Stimulated activated CD4-positive, alpha-beta T cell treated with anti-CD3 and anti-CD28 coated beads, Interleukin-4, amount 100 ng/mL, for 24 hours (primary cell): ENCODE data around the gene CHRNB4.

Experiments used
- DNase-seq: peaks from one replicate; pipeline ENCODE4 v3.0.0-alpha.2; 2020

Gene CHRNB4

GRCh38 chr15:78630886-78631633 is 9.9 kb downstream of the CHRNB4 start:
- DNase-seq: no peak

DNA sequence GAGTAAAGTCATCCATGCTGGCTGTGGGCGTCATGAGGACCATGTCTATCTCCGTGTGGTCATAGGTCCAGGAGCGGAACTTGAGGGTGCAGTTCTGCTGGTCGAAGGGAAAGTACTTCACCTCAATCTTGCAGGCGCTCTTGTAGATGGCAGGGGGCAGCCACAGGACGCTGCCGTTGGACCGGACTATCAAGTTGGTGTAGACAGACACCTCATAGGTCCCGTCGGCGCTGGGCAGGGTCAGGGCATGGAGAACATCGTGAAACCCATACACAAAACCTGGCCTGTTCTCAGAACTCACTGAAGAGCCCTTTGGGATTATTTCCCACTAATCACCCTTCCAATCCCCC is 11.3 kb downstream of the CHRNB4 start:
- DNase-seq: no peak

DNA sequence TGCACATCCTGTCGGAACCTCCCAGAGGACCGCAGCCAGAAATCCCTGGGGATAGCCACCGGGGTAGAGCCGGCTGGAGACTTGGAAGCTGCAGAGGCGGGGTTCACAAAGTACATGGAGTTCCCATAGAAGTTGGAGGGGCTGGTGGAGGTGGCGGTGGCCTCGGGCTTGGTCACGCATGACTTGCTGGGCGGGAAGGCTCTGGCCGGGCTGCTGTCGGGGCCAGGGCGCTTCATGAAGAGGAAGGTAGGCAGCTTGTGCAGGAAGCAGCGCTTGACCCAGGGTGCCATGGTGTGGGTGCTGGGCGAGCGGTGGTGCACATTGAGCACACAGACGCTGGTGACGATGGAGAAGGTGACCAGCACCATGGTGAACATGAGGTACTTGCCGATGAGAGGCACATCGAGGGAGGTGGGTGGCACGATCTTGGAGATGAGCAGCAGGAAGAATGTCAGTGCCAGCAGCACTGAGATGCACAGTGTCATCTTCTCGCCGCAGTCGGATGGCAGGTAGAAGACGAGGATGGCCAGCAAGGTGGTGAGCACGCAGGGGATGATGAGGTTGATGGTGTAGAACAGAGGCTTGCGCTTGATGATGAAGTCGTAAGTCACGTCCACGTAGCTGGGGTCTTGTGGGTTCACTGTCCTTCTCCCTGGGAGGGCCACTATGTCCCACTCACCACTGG is 11.8 kb downstream of the CHRNB4 start:
- no peak for DNase-seq

GRCh38 chr15:78628227-78628626 is 12.8 kb downstream of the CHRNB4 start:
- no peak for DNase-seq

GRCh38 chr15:78627348-78627747 is 13.7 kb downstream of the CHRNB4 start:
- DNase-seq: no peak

GRCh38 chr15:78626381-78626995 is 14.5 kb downstream of the CHRNB4 start:
- DNase-seq: no peak

GRCh38 chr15:78625606-78626280 is 15.3 kb downstream of the CHRNB4 start:
- no peak for DNase-seq

DNA sequence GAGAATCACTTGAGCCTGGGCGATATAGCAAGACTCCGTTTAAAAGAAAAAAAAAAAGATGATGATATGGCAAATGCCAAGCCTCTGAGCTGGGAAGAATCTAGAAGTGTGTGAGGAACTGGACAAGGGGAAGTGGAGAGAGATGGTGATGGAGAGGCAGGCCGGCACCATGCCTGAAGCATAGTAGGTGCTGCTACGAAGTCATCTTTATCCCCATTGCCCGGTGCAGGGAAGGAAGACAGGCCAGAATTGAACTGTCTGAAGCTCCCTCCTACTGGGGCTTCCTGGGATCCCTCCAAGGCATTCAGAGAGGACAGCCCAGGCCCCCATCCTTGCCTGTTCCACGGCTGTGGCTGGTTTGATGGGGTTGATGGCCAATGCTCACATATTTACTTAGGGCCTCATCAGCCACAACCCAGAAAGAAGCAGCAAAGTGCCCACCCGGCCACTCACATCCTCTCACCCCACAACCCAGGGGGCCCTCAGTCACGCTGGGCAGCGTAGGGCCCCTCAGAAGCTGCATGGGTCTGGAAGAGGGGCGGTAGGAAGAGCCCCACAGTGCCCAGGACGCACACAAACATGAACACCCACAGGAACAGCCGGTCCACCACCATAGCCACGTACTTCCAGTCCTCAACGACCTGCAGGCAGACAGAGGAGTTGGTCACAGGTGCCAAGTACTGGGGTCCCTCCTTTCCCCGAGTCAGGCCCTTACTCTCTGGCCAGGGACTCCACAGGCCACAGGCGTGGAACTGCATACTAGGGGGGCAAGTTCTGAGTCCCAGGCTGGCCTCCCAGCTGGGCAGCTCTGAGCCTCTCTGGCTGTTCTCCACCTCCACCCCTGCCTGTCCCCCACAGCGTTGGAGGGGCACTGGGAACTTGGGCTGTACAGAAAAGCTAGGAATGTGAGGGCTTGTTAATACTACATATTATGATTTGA is 16.1 kb downstream of the CHRNB4 start:
- no peak for DNase-seq

DNA sequence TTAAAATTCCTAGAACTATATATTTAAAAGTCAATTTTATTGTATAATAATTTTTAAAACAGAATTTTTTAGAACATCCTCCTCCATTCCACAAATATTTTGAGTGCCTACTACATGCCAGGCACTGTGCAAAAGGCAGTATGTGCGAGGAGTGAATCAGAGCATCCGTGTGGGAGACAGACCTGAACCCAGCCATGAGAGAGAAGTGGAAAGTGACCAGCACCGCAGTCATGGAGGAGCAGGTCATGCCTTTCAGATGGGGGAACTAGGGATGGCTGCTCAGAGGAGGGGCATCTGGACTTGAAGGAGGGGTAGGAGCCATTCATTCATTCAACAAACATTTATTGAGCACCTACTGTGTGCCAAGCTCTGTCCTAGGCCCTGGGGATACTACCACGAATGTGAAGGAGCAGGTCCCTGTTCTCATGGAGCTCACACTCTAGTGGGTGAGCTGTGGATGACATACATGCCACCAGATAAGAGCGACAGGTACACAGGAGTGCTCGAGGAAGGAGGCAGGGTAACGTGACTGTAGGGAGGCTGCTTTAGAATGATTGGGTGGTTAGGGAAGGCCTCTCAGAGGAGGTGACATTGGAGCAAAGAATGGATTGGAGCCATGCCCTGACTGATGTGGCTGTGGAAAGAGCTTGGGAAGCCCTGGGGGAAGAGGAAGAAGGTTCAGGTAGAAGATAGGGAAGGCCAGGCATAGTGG is 17.1 kb downstream of the CHRNB4 start:
- no peak for DNase-seq

GRCh38 chr15:78621810-78622402 is 19.1 kb downstream of the CHRNB4 start:
- no peak for DNase-seq

GRCh38 chr15:78620527-78621421 is 20.2 kb downstream of the CHRNB4 start, which contains the start of gene CHRNA3:
TSS of gene CHRNA3 (minus strand) at chr15:78620996. CDS start at chr15:78620794, 202 bp downstream.
- no peak for DNase-seq

DNA sequence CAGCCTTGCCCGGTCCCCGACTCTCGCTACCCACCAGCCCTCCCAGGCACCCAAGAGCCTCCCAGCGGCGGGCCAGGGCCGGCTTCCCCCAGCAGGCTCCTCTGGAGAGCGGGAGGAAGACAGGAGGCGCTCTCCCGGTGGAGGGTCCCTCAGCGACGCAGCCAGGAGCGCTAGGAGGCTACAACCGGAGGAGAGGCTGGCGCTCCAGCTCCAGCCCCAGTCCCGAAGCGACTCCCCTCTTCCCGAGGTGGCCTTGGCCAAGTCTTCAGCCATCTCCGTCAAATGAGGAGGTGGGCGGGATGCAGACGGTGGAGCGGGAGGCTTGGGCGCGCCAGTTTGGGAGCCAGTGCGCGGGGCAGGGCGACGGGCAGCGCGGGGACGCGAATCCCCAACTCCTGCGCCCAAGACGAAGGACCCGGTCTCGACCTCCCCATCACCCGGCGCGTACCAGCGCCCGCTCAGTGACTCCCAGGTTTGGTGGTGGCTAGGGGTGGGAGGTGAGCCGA is 20.9 kb downstream of the CHRNB4 start:
- DNase-seq: no peak

- DNase-seq: no peak
Measured at GRCh38 chr15:78619022-78619950, 21.7 kb downstream of the CHRNB4 start.

- DNase-seq: peak; percentile 87
Measured at GRCh38 chr15:78618490-78618934, 22.5 kb downstream of the CHRNB4 start.

DNA sequence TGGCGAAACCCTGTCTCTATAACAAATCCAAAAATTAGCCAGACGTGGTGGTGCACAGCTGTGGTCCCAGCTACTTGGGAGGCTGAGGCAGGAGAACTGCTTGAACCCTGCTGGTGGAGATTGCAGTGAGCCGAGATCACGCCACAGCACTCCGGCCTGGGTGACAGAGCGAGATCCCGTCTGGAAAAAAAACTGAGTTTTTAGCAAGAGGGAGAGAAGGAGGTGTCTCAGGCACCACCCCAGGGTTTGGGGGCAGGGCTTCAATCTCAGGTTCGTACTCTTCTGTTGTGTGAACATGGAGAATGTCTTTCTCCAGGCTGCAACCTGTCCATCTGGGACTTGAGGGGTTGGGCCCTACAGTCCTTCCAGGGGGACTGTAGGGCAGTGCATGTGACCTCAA is 22.9 kb downstream of the CHRNB4 start:
- DNase-seq: no peak

- DNase-seq: no peak
Measured at GRCh38 chr15:78617516-78617915, 23.5 kb downstream of the CHRNB4 start.

DNA sequence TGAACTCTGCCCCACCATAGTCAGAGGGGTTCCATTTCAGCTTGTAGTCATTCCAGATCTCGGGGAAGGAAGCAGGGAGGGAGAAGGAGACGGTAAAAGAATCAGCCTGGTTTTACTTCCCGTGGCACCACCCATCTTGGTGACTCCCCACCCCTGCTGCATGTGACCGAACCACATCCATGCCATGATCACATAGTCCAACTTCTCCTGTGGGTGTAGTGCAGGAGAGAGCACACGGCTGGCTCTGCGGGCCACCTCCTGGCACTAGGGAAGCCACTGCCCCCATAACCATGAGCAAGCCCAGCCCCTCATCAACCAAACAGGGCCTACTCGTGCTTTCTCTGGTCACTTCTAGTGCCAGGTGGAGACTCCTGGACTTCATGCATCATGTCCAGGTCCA is 23.9 kb downstream of the CHRNB4 start:
- DNase-seq: no peak

GRCh38 chr15:78616506-78616905 is 24.5 kb downstream of the CHRNB4 start:
- no peak for DNase-seq

GRCh38 chr15:78615151-78615589 is 25.8 kb downstream of the CHRNB4 start:
- no peak for DNase-seq
